Activated CD8-positive, alpha-beta memory T cell treated with anti-CD3 and anti-CD28 coated beads for 36 hours (primary cell): ENCODE data around the gene TPRG1L. TPM values are rescaled to one million over a fixed set of nuclear protein-coding genes. Genes with fewer than 3 reads are reported as not detected.
"Not testable (repeated sequence)": the region's sequence is repeated elsewhere in the genome, so short reads cannot be mapped to it uniquely, and the experiment has no call there.

Experiments
- CTCF ChIA-PET: fragments of 350-600 bp; sonication (Branson Sonifier 250); formaldehyde crosslinking; loops from one replicate; lab custom pipeline; 2021; ENCODE audit warnings: antibody characterized with exemption; lab: Charles Lee
- POLR2A ChIA-PET: fragments of 350-600 bp; sonication (Branson Sonifier 250); formaldehyde crosslinking; loops from one replicate; lab custom pipeline; 2021; ENCODE audit warnings: antibody characterized with exemption; lab: Charles Lee
- total RNA-seq, 2 experiments: library from RNA; stranded (reverse); gene quantifications; one replicate each; pipeline ENCODE4 v1.2.3, GENCODE V29; 2021

Gene TPRG1L
- total RNA-seq, 2 experiments from 2014 or later, result 14.2 to 15.0 TPM

DNA sequence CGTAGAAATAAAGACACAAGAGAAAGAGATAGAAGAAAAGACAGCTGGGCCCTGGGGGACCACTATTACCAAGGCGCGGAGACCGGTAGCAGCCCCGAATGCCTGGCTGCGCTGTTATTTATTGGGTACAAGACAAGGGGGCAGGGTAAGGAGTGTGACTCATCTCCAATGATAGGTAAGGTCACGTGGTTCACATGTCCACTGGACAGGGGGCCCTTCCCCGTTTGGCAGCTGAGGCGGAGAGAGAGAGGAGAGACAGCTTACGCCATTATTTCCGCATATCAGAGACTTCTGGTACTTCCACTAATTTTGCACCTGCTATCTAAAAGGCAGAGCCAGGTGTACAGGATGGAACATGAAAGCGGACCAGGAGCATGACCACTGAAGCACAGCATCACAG is 4.1 kb upstream of the TPRG1L start:
- POLR2A ChIA-PET, result no interaction called here
- CTCF ChIA-PET, result interaction anchor here (1.0 to 6.4 kb wide), 10 partner anchors 13 to 181 kb away, joined by 3 to 45 read pairs (median 8); no protein-coding TSS in a partner anchor

DNA sequence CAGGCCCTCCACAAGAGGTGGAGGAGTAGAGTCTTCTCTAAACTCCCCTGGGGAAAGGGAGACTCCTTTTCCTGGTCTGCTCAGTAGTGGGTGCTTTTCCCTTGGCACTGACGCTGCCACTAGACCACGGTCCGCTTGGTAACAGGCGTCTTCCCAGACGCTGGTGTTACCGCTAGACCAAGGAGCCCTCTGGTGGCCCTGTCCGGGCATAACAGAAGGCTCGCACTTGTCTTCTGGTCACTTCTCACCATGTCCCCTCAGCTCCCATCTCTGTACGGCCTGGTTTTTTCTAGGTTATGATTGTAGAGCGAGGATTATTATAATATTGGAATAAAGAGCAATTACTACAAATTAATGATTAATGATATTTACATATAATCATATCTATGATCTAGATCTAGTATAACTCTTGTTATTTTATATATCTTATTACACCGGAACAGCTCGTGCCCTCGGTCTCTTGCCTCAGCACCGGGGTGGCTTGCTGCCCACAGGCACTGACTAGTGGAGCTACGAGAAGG is 3.6 kb upstream of the TPRG1L start:
- POLR2A ChIA-PET, result not testable (repeated sequence)
- CTCF ChIA-PET, result interaction anchor here (1.5 to 6.4 kb wide), 8 partner anchors 13 to 180 kb away, joined by 3 to 45 read pairs (median 8); no protein-coding TSS in a partner anchor

DNA sequence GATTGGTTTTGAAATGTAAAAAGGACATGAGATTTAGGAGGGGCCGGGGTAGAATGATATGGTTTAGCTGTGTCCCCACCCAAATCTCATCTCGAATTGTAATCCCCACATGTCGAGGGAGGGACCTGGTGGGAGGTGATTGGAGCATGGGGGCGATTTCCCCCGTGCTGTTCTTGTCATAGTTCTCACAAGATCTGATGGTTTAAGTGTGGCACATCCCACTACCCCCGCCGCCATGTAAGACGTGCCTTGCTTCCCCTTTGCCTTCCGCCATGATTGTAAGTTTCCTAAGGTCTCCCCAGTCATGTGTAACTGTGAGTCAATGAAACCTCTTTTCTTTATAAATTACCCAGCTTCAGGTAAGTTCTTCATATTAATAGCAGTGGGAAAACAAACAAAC is 2.7 kb upstream of the TPRG1L start:
- CTCF ChIA-PET, result interaction anchor here (0.7 to 6.4 kb wide), 4 partner anchors 27 to 180 kb away, joined by 3 to 45 read pairs (median 4); partner anchors contain the start of gene WRAP73
- POLR2A ChIA-PET, result not testable (repeated sequence)

DNA sequence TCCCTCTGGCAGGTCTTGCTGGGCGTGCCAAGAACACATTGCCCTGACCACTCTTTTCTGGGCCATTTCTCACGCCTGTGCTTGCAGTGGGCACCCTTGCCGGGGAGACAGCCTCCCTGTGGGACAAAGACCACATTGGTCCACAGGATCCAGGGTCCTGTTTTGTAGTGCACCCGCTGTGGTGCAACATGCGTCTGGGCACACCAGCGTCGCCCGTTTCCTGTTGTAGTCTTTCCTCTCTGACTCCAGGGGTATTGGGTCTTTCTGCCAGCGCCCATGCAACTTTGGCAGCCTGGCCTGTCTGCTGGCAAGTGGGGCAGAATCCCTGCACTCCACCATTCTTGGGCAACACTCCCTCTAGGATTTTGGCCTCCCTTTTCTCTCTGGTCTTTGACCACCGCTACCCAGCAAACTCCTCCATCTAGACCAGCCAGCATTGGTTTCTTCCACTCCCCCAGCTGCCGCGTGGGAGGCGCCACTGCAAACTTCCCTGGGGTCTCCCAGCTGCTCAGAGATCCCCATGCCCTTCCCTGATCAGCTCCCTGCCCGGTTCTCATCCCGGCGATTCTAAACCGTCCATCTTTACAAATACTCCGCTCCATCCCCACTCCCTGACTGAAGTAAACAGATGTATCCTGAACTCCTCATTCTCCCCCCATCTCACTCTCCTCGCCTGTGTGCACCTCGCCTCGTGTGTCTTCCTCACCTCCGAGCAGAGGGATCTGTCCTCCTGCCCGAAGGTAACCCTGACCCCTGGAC is 1.2 kb upstream of the TPRG1L start:
- ChIA-PET CTCF (interaction anchor here (1.0 to 6.4 kb wide), 3 partner anchors 33 to 170 kb away, joined by 4 to 45 read pairs (median 5); no protein-coding TSS in a partner anchor), POLR2A (no interaction called here)

DNA sequence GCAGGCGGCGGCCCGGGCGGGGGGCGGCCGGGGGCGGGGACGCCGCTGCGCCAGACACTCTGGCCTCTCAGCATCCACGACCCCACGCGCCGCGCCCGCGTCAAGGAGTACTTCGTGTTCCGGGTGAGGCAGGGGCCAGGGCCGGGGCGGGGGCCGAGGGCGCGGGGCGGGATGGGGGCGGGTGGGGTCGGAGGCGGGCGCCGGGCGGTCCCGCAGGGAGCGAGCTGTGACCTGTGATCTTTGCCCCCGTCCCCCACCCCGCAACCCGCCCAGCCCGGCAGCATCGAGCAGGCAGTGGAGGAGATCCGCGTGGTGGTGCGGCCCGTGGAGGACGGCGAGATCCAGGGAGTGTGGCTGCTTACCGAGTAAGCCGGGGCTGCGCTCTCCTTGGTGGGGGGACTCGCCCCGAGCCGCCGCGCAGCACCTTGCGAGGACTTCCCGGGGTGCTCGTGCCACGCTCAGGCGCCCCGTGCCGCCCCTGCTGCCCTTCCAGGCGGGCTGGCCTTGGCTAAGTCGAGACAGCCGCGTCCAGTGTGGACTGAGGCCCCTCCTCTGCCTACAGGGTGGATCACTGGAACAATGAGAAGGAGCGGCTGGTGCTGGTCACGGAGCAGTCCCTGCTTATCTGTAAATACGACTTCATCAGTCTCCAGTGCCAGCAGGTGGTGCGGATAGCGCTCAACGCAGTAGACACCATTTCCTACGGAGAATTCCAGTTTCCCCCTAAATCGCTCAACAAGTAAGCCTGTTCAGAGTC is 514 bp downstream of the TPRG1L start:
- ChIA-PET POLR2A (no interaction called here), CTCF (no interaction called here)

DNA sequence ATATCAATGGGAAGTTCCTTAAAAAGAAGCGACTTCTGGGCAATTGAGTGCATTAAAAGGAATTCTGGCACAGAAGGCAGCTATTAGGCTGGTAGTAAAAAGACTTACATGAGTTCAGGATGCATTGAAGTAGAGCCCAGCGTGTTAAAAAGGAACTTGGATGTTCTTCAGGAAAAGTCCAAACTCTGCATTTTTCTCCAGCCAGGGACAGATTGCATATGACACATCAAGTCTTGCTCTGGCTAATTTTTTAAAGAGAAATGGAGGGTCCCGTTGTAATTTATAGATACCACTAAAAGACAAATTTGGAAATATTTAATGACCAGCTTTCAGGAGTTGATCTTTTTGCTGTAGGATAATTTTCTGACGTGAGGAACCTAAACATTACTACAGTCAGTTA is 1.2 kb downstream of the TPRG1L start:
- ChIA-PET CTCF (interaction anchor here (0.7 kb wide), 1 partner anchor 173 kb away, joined by 3 read pairs; no protein-coding TSS in a partner anchor), POLR2A (interaction anchor here (0.9 kb wide), 1 partner anchor 23 kb away, joined by 3 read pairs; no protein-coding TSS in a partner anchor)

DNA sequence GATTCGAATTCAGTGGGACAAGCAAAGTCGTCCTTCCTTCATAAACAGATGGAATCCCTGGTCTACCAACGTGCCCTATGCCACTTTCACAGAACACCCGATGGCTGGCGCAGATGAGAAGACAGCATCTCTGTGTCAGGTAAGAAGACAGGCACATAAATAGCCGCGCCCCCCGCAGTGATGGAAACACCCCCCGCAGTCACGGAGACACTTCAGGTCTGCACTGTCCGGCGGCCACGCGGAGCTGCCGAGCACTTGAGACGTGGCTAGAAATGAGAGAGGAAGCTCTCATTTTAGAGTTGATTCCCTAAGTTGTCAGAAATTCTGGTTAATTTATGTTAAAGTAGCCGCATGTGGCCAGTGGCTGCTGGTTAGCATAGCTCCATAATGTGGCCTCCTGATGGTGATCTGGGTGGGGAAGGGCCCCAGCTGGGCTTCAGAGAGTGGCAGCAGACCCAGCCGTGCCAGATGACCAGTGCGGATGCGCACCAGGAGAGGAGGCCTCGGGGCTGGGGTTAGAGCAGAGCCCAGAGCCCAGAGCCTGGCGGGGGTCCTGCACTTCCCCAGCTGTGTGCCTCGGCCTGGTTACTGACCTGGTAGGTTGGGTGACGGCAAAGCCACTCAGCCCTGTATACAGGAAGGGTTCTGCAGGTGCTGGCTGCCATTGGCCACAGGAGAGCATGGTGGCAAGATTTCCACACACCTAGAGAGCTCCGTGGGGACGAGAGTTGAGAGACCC is 2.9 kb downstream of the TPRG1L start:
- POLR2A ChIA-PET, result no interaction called here
- CTCF ChIA-PET, result interaction anchor here (1.2 to 2.2 kb wide), 2 partner anchors 9 to 175 kb away, joined by 5 to 8 read pairs; no protein-coding TSS in a partner anchor

- ChIA-PET POLR2A (no interaction called here), CTCF (interaction anchor here (1.2 to 2.2 kb wide), 2 partner anchors 9 to 175 kb away, joined by 5 to 8 read pairs; no protein-coding TSS in a partner anchor)
Measured at GRCh38 chr1:3628445-3628844, 3.6 kb downstream of the TPRG1L start.

- POLR2A ChIA-PET, result no interaction called here
- CTCF ChIA-PET, result interaction anchor here (0.8 to 2.2 kb wide), 2 partner anchors 139 to 177 kb away, joined by 3 to 8 read pairs; no protein-coding TSS in a partner anchor
Measured at GRCh38 chr1:3629561-3630160, 4.8 kb downstream of the TPRG1L start.

DNA sequence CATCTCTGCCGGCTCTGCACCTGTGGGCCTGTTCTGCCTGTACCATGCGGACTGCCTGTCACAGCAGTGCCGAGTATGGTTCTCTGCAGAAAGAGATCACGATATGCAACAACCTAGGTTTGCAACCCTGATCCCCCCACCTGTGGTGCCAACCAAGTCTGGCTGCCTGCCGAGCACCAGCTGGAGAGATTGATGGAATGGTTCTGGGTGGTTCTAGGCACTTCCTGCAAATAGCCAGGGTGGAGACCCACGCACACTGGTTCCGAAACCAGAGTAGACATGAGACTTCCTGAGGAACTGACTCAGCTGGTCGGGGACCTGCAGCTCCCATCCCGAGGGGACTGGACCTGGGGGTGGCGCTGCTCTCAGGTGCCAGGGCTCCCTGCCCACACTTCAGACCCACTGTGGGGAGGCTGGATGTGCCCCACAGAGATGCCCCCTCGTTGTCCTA is 5.4 kb downstream of the TPRG1L start:
- ChIA-PET CTCF (interaction anchor here (0.8 to 2.2 kb wide), 2 partner anchors 139 to 177 kb away, joined by 3 to 8 read pairs; no protein-coding TSS in a partner anchor), POLR2A (no interaction called here)

GRCh38 chr1:3630914-3631313 is 6.1 kb downstream of the TPRG1L start:
- ChIA-PET CTCF (no interaction called here), POLR2A (no interaction called here)

GRCh38 chr1:3631320-3632260 is 6.8 kb downstream of the TPRG1L start:
- ChIA-PET POLR2A (no interaction called here), CTCF (interaction anchor here (1.2 kb wide), 1 partner anchor 12 kb away, joined by 3 read pairs; no protein-coding TSS in a partner anchor)

DNA sequence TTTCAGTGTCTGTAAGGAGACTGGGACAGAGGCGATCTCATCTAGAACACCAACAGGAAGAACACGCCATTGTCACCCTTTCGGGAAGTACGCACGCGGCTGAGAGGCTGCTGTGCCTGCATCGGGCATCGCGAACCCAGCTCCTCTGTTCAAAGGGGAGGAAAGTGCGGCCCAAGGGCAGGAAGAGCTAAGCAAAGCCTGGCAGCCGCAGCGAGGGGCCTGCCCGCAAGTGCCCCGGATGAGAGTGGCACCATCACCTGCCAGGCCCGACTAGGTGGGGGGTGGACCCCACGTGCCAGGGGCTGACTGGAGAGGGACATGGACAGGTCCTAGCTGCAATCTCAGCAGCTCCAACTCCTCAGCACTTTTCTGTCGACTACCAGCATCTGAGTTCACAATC is 7.5 kb downstream of the TPRG1L start:
- POLR2A ChIA-PET, result no interaction called here
- CTCF ChIA-PET, result interaction anchor here (1.2 kb wide), 1 partner anchor 13 kb away, joined by 3 read pairs; no protein-coding TSS in a partner anchor

GRCh38 chr1:3632716-3633343 is 8.0 kb downstream of the TPRG1L start:
- CTCF ChIA-PET, result interaction anchor here (1.2 kb wide), 1 partner anchor 14 kb away, joined by 3 read pairs; no protein-coding TSS in a partner anchor
- POLR2A ChIA-PET, result no interaction called here

GRCh38 chr1:3633344-3634058 is 8.7 kb downstream of the TPRG1L start:
- POLR2A ChIA-PET, result no interaction called here
- CTCF ChIA-PET, result no interaction called here
